GM12891 (cell line): ENCODE data around the gene OMD.
"Not testable (repeated sequence)": the region's sequence is repeated elsewhere in the genome, so short reads cannot be mapped to it uniquely, and the experiment has no call there.

Source experiments
- DNase-seq: peaks from one replicate; pipeline ENCODE4 v3.0.0; 2011; ENCODE audit warnings: low spot score; ENCODE audit not compliant: insufficient read length
- FAIRE-seq: peaks from 2 replicates; lab custom pipeline; 2011; peaks lifted over from hg19 to GRCh38; lab: Jason Lieb, UNC
- PAX5 ChIP-seq: IDR thresholded peaks from 2 replicates; pipeline ENCODE4 v1.6.1; 2011; ENCODE audit warnings: low read length, moderate library complexity, mild to moderate bottlenecking; ENCODE audit not compliant: insufficient read depth, severe bottlenecking
- POLR2A ChIP-seq: IDR thresholded peaks from 2 replicates; pipeline ENCODE4 v1.6.1; 2011; ENCODE audit warnings: low read depth, low read length, control low read depth
- POLR2AphosphoS5 ChIP-seq: IDR thresholded peaks from 2 replicates; pipeline ENCODE4 v1.6.1; 2011; ENCODE audit warnings: low read depth, low read length, control low read depth
- POU2F2 ChIP-seq: IDR thresholded peaks from 2 replicates; pipeline ENCODE4 v1.6.1; 2011; ENCODE audit warnings: low read depth, mild to moderate bottlenecking, control low read depth, low read length, moderate library complexity
- SPI1 ChIP-seq: IDR thresholded peaks from 2 replicates; pipeline ENCODE4 v1.6.1; 2011; ENCODE audit warnings: low read depth, low read length, control low read depth
- TAF1 ChIP-seq: IDR thresholded peaks from 2 replicates; pipeline ENCODE4 v1.6.1; 2011; ENCODE audit warnings: low read depth, low read length, control low read depth

The OMD gene

DNA sequence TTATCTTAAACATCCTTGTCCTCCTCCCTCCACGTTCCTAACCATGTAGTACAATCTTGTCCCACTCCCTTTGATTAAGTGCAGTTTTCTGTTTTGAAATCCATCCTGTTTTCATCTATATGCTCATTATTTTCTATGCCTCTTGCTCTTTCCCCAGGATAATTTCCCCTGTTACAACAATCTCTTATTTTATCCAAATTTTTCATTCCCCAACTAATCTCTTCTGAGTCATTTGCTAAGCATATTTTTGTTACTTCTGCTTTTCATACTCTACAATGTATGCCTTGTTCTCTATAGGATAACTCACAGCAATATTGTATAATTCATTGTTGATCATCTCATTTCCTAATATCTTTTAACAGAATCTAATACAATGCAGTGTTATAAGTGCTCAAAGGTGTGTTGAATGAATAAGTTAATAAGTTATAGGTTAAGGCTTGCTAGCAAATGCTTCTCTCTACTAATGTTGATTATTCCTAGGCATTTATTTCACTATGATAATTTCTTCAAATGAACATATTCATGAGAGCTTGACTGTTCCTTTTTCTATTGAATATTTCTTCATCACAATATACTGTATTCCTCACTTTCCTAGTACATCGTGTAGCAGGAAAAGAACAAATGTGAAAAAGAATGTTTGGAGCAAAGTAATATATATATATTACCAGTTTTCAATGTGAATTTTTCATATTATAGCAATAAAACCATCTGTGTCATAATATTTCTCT is 1.5 kb downstream of the OMD start:
- FAIRE-seq (no peak), DNase-seq (no peak)
- TF ChIP-seq POLR2AphosphoS5 (no peak), POU2F2 (no peak), SPI1 (no peak), TAF1 (no peak), POLR2A (no peak), PAX5 (no peak)

DNA sequence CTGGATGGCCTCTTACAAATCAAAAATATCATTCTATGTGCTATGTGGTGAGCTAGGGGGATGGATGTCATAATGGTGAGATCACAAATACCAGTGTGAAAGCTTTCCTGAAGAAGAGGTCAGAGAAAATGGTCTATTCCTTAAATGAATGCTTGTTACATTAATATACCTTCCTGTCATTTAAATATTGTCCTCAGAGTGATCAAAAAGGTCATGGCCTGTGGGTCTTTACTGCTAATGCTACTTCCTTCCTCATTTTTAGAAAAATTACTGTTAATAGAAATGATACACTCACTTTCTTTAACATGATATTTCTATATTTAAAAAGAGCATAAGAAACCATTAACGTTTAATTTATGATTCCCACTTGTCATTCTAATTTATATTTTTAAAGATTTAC is 9.7 kb downstream of the OMD start:
- DNase-seq, result no peak
- no peak for FAIRE-seq
- TF ChIP-seq POLR2AphosphoS5, result no peak
- TF ChIP-seq PAX5, result no peak
- TF ChIP-seq POLR2A, result no peak
- no peak for TF ChIP-seq POU2F2
- TF ChIP-seq TAF1, result no peak
- no peak for TF ChIP-seq SPI1

GRCh38 chr9:92411157-92411556 is 13.1 kb downstream of the OMD start:
- FAIRE-seq, DNase-seq: not testable (repeated sequence)

- no peak for DNase-seq
- no peak for FAIRE-seq
- no peak for TF ChIP-seq SPI1
- no peak for TF ChIP-seq POU2F2
- TF ChIP-seq PAX5, result no peak
- no peak for TF ChIP-seq TAF1
- TF ChIP-seq POLR2A, result no peak
- TF ChIP-seq POLR2AphosphoS5, result no peak
Measured at GRCh38 chr9:92408747-92409478, 15.4 kb downstream of the OMD start.

- TF ChIP-seq TAF1, result no peak
- no peak for TF ChIP-seq POLR2A
- TF ChIP-seq PAX5, result no peak
- no peak for TF ChIP-seq POLR2AphosphoS5
- TF ChIP-seq SPI1, result no peak
- no peak for TF ChIP-seq POU2F2
- no peak for FAIRE-seq
- DNase-seq, result no peak
Measured at GRCh38 chr9:92407818-92408217, 16.5 kb downstream of the OMD start.

DNA sequence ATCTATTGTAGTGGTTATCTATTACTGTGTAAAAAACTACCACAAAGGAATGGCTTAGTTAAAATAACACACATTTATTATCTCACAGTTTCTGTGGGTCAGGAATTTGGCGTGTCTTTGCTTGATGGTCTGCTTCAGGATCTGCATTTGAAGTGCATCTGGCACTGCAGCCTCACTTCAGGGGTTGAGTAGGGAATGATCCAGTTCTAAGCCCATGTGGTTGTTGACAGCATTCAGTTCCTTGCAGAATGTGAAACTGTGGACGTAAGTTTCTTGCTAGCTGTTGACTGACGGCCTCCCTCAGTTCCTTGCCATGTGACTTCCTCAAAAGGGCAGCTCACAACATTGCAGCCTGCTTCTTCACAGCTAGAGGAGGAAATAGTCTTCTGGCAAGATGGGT is 17.8 kb downstream of the OMD start:
- DNase-seq, result no peak
- TF ChIP-seq SPI1 (peak; percentile 82), TAF1 (no peak)
- FAIRE-seq, result peak; percentile 88

- peak; percentile 40 for FAIRE-seq
- TF ChIP-seq SPI1 (no peak), POLR2A (no peak), PAX5 (no peak), POLR2AphosphoS5 (no peak), POU2F2 (no peak)
- no peak for DNase-seq
Measured at GRCh38 chr9:92405818-92406217, 18.5 kb downstream of the OMD start.

DNA sequence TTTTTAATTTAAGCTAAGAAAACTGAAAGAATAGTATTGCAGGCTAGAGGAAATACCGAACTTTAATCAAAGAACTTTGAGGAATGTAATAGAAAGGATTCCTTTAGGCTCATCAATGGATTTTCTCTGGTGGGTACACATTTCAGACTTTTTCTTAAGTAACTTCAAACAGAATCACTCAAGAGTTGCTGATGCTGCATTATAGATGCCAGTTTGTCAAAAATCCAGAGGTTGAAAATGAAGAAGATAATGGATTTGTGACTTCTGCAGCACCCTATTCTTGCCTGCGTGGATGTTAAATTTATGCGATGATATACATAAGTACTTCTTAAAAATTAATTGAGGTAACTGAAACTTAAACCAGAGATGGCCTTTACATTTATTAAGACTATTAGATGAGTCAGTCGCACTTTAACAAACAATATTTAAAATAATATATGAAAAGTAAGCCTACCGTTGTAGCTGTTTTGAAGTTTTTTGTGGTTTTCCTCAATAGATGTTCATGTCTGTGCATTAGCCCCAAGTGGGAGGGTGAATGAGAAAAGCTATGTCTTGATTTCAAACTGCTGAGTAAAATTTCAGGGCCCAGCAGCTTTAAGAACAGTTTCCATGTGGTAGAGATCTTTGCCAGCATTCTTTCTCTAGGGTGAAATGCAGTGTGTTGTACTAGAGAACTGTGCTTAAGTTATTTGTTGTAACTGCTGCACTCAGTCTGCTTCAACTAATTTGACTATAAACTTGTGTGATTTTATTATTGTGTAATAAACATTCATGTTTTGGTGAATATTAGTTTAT is 20.0 kb downstream of the OMD start, which contains the start of gene OGN:
Gene OGN, minus strand, starts transcription at position 537 of the 795 bp plus-strand sequence. CDS start 1,171 bp downstream, outside the sequence.
- DNase-seq, result no peak
- TF ChIP-seq POU2F2, result no peak
- no peak for TF ChIP-seq POLR2AphosphoS5
- TF ChIP-seq TAF1, result no peak
- no peak for FAIRE-seq

DNA sequence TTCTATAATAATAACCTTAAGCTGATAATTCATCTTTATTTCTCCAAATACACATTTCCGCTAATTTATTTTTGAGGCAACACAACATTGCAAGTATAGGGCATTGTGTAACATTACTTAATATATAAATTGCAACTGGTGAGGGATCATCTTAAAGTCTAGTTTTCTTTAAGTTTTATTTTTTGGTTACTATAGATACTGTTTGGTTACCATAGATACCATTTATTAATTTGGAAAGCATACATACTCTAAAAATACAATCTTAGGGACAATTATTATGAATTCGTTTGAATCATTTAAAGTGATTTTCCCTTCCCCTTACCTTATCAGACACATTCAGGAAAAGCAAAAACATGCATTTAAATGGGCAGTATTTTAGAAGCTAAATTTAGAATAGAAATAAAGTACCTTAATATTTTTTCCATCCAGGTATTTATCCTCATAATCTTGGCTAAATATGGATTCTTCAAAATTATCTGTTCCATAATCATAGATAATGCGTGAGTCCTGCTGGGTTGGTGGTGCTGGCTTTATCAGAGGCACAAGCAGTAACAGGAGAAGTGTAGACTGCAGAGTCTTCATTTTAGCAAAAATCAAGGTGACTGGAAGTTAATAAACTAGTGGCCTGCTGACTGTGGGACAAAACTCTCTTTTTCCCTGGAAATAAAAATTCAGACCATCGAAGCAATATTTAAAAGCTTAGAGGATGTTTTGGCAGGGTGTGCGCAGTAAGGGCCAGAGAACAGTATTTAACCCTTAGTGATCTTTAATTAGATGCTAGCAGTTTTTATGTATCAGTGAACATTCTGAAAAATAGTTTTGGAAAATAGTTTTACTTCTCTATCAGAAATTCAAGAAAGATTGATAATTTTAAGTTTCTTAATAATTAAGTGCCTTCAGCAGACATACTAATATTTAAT is 21.2 kb downstream of the OMD start:
- FAIRE-seq (no peak), DNase-seq (no peak)
- TF ChIP-seq SPI1 (no peak), POLR2A (no peak), PAX5 (no peak), POU2F2 (no peak), TAF1 (no peak)
